ENCODE data around the gene THBD.

DNA sequence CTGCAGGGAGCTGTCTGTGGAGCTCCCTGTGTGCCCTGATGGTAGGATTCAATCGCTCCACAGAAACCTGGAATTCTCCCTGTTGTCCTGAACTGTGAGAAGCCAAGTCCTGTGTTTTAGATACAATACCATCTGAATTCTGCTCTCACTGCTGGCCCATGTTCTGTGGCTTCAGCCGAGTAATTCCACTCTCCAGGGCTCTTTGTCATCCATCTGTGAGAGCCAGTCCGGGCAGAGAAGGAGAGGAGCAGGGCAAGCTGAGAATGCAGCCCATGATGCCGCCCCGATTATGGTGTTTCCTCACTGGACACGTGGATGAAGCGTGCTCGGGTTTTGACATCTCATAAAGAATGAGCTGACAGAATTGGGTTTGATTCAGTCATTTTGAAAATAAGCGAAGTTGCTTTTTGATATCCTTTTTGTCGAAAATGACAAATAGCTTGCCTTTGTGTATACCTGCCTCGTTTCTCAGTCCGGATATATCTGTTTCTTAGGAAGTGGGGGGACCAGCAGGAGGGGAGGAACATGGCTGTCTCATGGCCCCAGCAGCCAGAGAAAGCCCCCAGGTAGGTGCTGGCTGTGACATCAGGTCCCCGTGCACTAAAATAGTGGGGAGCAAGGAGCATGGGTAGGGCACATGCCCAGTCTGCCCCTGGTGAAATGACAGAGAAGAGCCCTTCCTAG, 44.9 kb upstream of the THBD start:
- TF ChIP-seq POLR2AphosphoS5 (IDR thresholded peaks at IDR 0.05; ENCODE audit: low read depth, low read length) = no peak
- TF ChIP-seq, protein P1, sequence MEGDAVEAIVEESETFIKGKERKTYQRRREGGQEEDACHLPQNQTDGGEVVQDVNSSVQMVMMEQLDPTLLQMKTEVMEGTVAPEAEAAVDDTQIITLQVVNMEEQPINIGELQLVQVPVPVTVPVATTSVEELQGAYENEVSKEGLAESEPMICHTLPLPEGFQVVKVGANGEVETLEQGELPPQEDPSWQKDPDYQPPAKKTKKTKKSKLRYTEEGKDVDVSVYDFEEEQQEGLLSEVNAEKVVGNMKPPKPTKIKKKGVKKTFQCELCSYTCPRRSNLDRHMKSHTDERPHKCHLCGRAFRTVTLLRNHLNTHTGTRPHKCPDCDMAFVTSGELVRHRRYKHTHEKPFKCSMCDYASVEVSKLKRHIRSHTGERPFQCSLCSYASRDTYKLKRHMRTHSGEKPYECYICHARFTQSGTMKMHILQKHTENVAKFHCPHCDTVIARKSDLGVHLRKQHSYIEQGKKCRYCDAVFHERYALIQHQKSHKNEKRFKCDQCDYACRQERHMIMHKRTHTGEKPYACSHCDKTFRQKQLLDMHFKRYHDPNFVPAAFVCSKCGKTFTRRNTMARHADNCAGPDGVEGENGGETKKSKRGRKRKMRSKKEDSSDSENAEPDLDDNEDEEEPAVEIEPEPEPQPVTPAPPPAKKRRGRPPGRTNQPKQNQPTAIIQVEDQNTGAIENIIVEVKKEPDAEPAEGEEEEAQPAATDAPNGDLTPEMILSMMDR (IDR thresholded peaks at IDR 0.05) = no peak
